HK-2 (cell line): ENCODE results near the gene CNGA4.
"Not testable (repeated sequence)": the region's sequence is repeated elsewhere in the genome, so short reads cannot be mapped to it uniquely, and the experiment has no call there.

Source experiments
- DNase-seq: peaks from one replicate; pipeline ENCODE4 v3.0.0-alpha.2; 2018; ENCODE audit not compliant: unreplicated experiment

The CNGA4 gene

DNA sequence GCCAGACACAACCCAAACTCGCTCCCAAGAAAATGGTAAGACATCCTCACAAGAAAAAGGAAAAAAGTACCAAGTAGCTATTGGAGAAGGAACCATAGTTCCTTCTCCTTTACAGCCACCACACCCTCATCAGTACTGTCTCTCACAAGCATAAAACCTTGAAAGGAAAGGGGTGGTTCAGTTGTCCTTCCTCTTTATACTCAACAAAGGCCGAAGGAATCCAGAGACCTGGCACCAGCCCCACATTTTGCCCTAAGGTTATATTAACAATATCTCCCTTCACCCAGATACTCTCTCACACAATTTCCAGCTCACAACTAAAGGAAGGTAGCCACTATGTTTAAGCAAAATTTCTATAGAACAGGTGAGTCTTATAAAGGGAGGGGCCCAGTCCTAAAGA, 13.0 kb upstream of the CNGA4 start:
- no peak for DNase-seq

DNA sequence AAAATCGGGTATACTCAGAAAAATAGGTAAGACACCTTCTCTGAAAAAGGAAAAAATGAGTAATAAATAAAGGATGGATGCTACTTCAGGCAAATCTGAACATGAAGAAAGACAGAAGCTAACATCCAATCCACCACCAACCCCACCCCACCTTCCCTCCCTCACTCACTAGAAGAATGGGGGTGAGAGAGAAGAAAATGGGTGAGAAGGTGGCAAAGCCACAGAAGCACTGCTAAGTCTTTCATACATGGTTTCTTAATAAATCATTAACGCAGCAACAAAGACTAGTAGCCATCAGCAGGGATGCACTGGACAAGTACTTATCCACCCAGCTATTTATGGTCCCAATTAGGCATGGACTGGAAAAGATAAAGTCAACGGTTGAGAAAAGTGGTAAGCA, 10.4 kb upstream of the CNGA4 start:
- DNase-seq, result no peak

DNA sequence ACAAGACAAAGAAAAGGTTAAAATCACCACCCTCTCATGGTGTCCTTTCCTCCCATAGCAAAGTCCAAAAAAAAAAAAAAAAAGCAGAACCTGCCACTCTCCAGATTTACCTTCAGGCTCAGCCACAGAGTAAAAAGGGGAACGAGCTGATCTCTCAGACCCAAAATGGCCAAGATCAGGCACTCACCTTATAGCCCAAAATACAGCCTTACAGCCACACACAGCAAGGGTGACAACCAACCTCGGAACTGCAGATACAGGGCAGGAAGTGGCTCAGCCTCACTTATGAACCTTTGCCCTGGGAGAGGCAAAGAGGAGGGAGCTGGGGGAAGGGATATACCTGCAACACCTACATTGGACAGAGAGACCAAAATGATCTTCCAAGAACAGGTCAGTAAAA, 9.0 kb upstream of the CNGA4 start:
- no peak for DNase-seq

DNA sequence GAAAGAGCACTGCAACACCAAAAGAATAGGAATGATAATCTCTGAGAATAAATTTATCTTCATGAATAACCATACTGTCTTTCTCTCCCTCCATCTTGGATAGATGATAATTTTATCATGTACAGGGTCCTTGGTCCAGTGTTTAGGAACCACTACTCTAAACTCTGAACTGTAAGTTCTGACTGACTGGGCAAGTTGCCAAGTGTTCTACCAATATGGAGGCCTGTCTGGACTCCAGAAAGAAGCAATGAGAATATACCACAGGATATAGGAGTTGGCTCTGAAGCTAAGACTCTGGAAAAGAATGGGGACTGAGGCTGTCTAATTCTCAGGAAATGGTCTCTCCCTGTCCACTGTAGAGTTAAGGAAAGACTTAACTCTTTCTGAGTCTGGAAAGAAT, 6.0 kb upstream of the CNGA4 start:
- DNase-seq, result no peak

DNA sequence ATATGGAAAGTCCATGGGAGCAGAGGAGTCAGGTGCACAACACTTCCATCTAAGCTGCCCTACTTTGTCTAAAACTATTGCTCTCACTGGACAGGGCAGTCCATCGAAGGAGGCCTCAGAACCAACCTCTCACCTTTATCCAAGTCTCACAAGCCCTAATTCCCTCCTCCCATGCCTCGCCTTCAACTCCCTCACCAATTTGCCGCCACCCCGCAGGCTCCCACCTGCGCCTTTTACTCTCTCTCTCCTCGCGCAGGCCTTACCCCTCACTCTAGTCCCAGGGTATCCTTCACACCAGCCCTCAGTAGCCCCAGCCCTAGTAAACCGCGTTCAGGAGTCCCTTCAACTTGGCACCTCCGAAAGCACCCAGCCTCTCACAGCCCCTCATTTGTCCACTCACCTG, 4.9 kb upstream of the CNGA4 start:
- DNase-seq, result no peak

DNA sequence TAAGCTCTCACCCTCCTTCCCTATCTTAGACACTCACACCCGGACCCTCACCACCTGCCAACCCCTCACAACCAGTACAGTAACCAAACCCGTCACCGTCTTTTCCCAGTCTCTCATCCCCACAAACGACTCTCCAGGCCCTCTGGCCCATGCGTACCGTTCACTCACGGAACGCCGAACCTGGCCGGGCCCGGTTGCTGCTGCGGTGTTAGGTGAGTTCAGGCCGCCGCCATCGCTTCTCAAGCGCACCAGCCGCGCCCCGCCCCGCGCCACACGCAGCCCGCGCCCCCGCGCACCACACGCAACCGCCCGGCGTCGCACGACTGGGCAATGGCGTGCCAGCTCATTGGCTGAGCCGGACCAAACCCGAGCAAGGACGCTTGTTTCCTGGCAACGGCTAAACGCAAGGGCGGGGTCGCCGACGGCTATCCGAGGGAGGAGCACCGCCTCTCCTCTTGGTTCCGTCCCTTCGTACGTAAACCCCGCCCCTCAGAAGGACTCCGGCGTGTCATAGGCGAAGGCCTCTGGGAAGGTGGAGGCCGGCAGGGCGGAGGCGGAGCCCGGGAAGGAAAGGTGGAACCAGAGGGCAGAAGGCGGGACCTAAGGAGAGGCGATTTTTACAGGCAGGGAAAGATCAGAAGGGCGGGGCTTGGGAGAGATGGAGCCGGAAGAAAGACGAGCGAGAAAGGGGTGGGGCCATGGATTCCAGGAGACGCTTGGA, 4.3 kb upstream of the CNGA4 start, which contains the start of gene FHIP1B:
Gene FHIP1B, minus strand, starts transcription at position 250 of the 721 bp plus-strand sequence. CDS start 10,120 bp downstream, outside the sequence.
- DNase-seq, result peak; percentile 97

DNA sequence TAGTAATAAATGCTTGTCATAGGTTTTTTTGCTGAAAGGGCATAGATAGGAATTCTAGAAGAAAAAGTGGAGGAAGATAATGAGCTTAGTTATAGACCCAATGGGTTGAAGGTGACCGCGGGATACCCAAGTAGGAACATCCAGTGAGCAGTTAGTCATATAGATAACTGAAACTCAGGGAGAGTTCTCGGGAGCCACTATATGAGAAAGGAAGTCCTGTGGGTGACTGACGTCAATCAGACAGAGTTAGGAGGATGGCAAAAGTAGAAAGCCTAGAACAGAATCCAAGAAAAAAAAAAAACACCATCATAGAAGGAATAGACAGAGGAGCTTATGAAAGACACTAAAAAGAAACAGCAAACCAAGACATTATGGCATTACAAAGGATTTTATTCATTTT, 1.6 kb upstream of the CNGA4 start:
- DNase-seq, result no peak

DNA sequence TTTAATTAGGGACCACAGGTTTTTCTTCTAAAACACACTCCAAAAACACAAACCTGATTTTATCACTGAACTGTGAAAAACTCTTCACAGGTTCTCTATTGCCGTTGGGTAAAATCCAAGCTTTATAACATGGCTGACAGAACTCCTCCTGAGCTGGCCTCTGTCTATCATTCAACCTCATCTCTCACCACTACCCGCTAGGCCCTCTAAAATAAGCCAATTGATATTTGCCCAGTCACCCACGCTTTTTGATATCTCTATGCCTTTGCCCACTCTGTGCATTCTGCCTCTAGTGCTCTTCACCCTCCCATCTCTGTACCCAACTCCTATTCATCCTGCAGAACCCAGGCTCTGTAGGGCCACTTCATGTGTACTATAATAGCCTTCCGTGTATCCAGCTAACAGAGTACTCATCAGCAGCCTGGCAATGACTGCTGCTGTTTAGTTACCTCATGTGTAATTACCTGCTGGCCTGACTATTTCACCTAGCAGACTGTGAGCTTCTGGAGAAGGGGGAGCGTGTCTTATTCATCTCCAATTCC, 1.1 kb upstream of the CNGA4 start:
- DNase-seq, result no peak

DNA sequence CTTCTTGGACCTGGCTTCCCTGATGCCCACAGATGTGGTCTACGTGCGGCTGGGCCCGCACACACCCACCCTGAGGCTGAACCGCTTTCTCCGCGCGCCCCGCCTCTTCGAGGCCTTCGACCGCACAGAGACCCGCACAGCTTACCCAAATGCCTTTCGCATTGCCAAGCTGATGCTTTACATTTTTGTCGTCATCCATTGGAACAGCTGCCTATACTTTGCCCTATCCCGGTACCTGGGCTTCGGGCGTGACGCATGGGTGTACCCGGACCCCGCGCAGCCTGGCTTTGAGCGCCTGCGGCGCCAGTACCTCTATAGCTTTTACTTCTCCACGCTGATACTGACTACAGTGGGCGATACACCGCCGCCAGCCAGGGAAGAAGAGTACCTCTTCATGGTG, 1.2 kb downstream of the CNGA4 start:
- DNase-seq, result no peak

DNA sequence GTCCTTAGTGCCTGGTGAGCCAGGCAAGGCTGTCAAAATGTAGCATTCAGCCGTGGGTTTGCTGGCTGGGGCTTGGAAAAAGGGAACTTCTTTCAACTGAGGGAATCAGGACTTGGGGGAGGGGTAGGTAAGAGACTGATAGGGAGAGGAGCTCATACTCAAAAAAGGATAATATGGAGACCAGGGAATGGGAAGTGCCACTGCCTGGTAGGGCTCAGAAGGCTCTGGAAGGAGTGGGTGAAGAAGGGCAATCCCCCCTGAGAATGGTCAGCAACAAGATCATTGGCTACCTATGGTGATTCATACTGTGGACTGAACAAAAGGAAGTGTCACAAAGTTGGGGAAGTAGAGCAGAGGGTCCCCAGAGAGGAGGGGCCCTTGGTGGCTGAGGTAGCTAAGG, 1.9 kb downstream of the CNGA4 start:
- no peak for DNase-seq

DNA sequence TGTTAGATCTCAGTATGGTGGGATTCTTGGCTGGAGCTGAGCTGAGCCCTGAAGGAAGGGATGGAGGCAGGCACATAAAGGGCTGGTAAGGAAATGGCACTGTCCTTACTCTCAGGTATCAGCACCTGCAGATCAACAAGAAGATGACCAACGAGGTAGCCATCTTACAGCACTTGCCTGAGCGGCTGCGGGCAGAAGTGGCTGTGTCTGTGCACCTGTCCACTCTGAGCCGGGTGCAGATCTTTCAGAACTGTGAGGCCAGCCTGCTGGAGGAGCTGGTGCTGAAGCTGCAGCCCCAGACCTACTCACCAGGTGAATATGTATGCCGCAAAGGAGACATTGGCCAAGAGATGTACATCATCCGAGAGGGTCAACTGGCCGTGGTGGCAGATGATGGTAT, 2.4 kb downstream of the CNGA4 start:
- no peak for DNase-seq

DNA sequence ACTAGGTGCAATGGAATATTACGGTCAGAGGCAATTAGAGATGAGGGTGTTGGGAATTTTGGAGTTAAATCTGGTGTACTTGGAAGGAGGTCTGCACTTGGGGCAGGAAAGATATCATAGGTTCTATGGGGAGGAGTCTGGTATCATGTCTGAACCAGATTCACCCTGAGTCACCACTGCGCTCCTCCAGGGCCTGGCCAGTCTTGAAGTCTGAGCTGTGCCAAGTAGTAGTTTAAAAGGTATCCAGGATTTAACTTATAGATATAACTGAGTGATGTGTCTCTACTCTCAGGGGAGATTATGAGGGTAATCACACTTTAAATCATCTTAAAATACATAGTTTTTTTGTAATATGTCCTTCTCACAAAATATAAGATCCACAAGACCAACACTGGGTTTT, 6.6 kb downstream of the CNGA4 start:
- DNase-seq, result no peak

DNA sequence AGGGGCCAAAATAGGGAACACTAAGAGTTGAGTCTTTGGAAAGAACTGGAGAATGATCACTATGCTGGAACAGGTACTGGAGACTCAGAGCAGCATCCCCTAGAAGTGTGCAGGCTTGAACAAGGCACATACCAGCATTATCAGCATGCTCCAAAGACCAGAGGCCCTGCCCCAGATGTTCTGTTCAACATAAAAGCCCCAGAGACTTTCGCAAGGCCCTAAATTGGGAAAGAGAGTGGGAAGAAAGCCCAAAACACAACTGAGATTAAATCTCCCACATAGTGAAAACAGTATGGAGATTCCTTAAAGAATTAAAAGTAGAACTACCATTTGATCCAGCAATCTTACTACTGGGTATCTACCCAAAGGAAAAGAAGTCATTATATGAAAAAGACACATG, 9.4 kb downstream of the CNGA4 start:
- no peak for DNase-seq

DNA sequence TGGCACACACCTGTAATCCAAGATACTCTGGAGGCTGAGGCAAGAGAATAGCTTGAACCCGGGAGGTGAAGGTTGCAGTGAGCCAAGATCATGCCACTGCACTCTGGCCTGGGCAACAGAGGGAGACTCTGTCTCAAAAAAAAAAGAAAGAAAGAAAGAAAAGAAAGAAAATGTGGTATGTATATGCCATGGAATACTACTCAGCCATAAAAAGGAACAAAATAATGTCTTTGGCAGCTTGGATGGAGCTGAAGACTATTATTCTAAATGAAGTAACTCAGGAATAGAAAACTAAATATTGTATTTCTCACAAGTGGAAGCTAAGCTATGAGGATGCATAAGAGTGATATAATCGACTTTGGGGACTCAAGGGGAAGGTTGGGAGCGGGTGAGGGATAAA, 10.0 kb downstream of the CNGA4 start:
- not testable (repeated sequence) for DNase-seq

DNA sequence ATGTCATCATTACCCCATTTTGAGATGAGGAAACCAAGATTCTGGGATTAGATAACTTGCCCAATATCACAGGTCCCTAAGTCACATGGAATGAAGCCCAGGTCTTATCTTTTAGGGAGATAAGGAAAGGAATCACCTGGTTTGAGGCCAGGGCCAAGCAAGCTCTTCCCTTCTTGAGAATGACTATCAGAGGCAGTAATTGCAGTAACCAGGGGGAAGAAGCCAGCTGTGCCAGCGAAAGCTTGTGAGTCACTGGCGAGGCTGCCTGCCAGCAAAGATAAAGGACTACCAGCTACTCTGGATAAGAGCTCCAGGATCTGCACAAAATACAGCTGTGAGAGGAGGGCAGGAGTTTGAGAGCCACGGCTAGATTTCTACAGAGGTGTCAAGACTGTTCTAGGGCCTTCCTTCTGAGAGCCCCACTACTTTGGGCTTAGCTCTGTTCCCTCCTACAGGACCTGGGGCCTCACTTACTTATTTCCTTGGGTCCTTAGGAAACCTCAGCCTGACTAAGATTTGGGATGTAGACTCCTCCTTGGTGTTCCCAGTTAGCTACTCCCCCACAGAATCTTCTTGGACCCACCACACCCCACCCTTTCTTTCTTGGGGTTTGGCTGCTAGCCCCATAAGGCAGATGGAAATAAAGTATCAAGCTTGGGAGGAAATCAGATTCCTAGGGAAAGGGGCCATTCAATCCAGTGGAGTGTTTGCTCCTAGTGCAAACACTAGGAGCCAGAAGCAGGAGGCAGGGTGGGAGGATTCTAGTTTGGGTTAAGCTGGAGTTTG, 11.1 kb downstream of the CNGA4 start:
- no peak for DNase-seq

DNA sequence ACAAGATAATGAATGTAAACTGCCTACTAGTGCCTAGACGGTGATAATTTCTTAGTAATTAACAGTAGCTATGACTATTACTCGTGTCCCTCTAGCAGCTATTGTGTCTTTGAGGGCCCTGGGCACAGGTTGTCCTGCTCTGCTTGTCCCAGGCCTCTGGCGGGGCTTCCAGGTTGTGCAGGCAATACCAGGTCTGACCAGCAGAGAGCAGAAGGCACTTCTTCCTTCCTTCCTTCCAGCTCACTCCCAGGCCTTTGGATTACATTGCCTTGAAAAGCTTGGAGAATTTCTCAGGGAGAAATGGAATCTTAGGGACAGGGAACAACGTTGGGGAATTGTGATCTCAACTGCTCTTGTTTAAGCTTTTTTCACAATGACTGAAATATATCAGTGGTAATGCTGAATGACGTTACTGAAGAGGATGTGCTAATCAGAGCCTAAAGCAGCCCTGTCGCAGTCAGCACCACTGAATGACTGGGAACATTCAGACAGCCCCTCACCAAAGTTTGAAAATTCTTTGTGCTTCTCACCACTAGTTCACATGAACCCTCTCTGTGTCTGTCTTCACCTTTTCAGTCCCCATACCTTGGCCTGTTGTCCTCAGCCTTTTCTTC, 12.3 kb downstream of the CNGA4 start:
- peak; percentile 51 for DNase-seq

DNA sequence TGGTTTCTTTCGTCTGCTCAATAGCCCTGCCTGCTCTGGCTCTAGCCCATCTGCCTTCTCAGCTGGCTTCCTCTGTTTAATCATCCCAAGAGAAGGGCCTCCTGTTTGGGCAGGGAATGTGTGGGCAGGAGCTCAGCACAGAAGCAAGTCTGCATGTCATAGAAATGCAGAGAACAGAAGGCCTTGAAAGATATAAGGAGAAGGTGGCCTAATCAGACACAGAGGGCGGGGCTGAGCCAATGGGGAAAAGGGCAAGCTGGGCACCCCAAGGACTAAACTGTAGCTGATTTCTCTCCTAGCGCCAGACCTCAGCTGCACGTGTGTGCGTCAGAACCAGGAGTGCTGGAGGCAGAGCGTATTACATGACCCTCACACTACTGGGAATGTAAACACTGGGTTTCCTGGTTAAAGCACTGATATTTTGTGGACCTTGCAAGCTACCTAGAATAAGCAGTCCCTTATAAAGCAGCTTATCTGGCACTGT, 13.1 kb downstream of the CNGA4 start:
- DNase-seq, result no peak

DNA sequence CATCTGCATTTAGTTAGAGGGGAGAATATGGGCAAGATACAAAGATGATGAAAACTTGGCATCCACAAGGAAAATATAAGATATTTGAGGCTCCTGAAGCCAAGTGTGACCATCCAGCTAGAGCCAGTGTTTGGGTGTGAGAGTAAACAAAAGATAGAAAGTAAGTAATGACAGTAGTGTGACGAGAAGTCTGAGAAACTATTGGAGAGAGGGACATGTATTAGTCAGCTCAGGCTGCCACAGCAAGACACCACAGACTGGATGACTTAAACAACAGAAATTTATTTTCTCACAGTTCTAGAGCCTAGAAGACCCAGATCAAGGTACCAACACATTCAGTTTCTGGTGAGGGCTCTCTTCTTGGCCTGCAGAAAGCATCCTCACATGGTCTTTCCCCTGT, 14.3 kb downstream of the CNGA4 start:
- no peak for DNase-seq

DNA sequence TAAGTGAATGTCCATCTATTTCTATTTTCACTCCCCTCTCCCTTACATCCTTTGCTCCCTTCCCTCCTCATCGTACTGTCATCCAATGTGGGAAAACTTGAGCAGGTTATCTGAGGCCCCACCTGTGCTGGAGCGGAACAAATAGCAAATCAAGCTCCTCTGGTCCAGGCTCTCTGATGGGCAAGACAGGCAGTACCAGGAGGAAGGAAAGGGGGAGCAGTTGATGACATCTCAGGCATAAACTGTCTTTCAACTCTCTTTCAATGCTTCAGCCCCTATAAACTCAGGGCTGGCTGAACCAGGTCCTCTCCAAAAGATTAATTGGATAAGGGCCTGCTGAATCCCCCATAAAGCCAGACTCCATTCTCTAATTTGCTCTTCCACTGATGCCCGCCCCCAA, 19.3 kb downstream of the CNGA4 start:
- DNase-seq, result no peak

DNA sequence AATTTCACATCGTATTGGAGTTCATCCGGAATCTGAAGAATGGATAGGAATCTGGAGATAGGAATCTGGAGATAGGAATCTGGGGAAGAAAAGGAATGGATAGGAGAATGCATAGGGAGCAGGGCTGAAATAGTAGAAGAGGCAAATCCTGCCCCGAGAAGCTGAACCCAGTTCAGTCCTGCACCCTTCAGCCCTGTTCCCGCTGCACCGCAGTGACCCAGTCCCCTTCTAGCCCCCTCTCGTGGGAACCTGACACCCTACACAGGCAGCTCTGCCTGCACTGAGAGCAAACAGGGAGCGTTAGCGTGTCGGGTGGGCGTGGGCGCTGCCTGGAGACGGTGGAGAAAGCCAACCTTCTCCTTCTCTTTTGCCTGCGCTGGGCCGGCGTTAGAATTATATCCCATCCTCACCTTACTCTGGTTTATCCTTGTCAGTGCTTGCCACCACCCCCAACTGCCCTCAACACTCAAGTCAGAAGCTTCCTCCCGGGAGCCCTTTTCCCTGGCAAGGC, 19.7 kb downstream of the CNGA4 start:
- DNase-seq, result no peak

DNA sequence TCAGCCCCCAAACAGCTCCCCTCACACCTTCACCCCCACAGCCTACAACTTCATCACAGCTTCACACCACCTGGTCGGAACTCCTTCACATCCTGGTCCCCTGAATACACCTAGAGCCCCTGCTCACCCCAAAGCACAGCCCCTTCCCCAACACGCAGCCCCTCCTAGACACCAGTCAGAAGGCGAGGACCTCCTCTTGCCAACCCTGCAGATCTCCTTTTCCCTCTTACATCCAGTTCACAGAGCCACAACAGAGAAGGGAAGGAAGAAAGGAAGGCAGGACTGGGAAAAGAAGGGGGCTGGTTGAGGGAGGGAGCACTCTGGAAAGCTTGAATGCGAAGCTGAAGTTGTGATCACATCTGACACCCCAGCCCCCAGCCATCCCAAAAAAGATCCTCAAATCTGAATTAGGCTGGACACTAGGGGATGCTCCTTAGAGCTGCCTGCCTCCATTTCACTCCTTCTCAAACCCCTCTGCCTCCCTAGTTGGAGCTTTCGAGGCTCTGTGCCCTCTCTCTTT, 21.4 kb downstream of the CNGA4 start:
- no peak for DNase-seq

DNA sequence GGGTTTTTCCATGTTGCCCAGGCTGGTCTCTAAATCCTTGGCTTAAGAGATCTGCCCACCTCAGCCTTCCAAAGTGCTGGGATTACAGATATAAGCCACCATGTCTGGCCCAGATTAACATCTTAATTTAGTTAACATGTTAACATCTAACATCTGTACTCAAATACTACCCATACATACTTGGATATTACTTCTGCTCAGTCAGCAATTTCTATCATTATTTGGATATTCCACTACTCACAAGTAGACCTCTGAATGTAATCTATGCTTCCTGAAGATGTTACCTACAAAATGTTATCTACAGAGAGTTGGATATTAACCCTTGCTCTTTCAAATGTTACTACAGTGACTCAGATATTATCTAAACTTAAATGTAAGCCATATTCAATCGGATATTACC, 24.8 kb downstream of the CNGA4 start:
- no peak for DNase-seq
